ENCODE data around the gene PTPRE.

Gene PTPRE

DNA sequence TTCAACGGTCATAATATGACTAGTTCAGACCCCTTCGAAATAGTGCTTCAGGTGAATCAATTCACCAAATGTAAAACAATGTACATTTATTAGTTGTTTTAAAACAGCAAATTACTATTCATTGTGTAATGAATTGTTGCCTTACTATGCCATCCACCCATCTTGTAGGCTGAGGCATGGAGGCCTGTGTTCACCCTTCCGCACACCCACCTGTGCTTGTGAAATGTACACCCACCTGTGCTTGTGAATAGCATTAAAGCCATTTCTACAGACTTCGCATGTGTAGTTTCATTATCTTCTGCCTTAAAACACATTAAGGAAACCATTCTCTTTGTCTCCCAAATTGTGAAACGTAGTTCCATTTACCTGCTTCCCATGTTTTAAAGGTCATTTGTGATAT lies 31.0 kb upstream of the PTPRE start:
- ChIA-PET POLR2A (no interaction called here), CTCF (no interaction called here)
- no peak for DNase-seq (ENCODE audit: extremely low spot score)
- TF ChIP-seq, protein P1, sequence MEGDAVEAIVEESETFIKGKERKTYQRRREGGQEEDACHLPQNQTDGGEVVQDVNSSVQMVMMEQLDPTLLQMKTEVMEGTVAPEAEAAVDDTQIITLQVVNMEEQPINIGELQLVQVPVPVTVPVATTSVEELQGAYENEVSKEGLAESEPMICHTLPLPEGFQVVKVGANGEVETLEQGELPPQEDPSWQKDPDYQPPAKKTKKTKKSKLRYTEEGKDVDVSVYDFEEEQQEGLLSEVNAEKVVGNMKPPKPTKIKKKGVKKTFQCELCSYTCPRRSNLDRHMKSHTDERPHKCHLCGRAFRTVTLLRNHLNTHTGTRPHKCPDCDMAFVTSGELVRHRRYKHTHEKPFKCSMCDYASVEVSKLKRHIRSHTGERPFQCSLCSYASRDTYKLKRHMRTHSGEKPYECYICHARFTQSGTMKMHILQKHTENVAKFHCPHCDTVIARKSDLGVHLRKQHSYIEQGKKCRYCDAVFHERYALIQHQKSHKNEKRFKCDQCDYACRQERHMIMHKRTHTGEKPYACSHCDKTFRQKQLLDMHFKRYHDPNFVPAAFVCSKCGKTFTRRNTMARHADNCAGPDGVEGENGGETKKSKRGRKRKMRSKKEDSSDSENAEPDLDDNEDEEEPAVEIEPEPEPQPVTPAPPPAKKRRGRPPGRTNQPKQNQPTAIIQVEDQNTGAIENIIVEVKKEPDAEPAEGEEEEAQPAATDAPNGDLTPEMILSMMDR (IDR thresholded peaks at IDR 0.05; ENCODE audit: control extremely low read depth, extremely low read depth, low read depth, missing control alignments): no peak

DNA sequence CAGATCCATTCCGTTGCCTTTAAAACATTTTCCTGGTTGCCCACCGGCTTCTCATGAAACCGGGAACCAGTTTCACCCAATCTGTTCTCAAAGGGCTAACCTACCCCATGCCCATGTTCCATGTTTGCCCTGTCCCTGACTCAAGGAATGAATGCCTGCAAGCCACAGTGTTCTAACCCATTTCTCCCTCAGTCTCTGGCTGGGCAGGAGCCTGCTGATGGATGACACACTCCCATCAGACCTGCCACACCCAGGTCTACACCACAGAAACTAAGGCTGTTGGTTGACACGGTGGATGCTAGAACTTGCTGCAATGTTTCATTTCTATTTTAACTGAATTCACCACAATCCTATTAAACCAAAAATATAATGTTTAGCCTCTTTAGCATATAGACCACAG lies 29.8 kb upstream of the PTPRE start:
- no peak for DNase-seq (ENCODE audit: extremely low spot score)
- TF ChIP-seq, protein P1 (IDR thresholded peaks at IDR 0.05; ENCODE audit: control extremely low read depth, extremely low read depth, low read depth, missing control alignments): no peak
- POLR2A ChIA-PET: no interaction called here
- CTCF ChIA-PET: no interaction called here

DNA sequence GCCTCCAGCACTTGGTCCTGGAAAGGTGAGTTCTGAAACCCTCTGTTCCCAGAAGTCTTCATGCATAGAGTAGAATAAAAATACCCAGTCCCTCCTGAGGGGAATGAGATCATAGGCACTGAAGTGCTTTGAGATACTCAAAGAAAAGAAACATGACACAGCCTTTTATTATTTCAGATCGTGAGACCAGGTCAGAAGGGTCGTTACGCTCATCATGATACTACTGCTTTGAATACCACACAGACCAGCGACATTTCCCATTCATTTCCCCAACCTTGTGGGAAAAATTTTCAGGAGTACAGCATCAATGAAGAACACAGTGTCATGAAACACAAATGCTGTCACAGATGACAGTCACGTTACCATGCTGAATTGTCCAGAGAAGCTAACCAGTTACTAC lies 29.2 kb upstream of the PTPRE start:
- CTCF ChIA-PET: no interaction called here
- TF ChIP-seq, protein P1 (IDR thresholded peaks at IDR 0.05; ENCODE audit: control extremely low read depth, extremely low read depth, low read depth, missing control alignments): no peak
- POLR2A ChIA-PET: no interaction called here
- DNase-seq (ENCODE audit: extremely low spot score): no peak

DNA sequence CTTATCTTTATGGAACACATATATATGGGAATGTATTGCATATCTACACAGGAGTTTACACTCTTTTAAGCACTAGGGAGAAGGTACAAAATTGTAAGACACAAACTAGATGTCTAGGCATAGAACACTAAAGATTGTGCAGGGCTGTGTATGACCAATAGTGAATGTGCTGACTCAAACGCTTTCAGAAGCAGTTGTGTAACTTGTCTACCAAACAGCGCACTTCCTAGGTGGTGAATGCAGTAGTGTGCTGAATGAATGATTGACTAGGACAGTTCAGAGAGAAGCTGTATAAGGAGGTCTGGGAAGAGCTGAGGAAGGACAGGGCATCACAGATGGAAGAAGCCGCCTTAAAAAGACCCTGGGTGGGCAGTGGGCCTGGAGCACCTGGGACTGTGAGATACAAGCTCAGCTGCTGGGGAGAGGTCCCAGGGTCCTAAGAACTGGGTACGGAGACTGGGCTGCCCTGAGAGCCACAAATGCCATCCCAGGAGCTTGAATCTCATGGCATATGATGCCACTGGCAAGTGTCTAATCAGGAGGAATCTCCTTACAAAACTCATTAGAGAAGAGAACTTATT lies 28.3 kb upstream of the PTPRE start:
- no peak for DNase-seq (ENCODE audit: extremely low spot score)
- TF ChIP-seq, protein P1 (IDR thresholded peaks at IDR 0.05; ENCODE audit: control extremely low read depth, extremely low read depth, low read depth, missing control alignments): no peak
- ChIA-PET CTCF (no interaction called here), POLR2A (no interaction called here)

DNA sequence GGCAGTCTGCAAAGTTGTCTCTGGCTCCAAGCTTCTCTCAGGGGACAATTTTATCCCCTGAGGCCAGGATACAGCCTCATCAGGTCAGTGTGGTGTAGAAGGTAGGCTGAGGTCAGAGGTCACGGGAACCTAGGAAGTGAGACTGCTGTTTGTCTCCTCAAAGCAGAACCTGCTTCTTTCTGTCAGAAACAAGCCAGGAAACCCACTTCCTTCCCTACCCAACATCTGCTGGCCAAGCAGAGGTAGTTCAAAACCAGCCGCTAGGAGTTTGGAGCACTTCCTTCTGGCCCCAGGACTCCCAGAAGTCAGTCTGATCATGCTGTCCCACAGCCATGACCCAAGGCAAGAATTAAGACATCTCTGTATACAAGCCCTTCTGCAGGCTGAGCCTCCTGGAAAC lies 26.3 kb upstream of the PTPRE start:
- DNase-seq (ENCODE audit: extremely low spot score): no peak
- CTCF ChIA-PET: no interaction called here
- POLR2A ChIA-PET: no interaction called here
- TF ChIP-seq, protein P1 (IDR thresholded peaks at IDR 0.05; ENCODE audit: control extremely low read depth, extremely low read depth, low read depth, missing control alignments): no peak

DNA sequence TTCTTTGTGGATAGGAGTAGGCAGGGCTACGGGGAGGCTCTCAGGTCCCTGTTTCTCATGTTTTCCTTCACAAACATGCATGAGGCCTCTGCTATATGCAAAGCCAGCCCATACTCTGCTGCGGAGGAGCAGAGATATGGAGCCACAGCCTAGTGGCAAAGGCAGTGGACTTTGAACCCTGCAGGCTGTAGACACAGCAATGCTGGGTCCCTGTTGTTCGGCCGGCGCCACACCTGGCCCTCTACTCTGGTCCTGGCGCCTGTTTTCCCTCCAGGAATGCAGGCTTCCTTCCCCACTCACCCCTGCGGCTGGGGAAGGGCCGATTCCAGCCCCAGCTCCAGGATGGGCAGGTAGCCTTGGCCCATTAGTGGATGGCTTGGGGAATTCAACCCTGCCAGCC lies 25.6 kb upstream of the PTPRE start:
- CTCF ChIA-PET: interaction anchor here (1.1 kb wide), 1 partner anchor 13 kb away, joined by 3 read pairs; no protein-coding TSS in a partner anchor
- POLR2A ChIA-PET: no interaction called here
- DNase-seq (ENCODE audit: extremely low spot score): no peak
- TF ChIP-seq, protein P1 (IDR thresholded peaks at IDR 0.05; ENCODE audit: control extremely low read depth, extremely low read depth, low read depth, missing control alignments): no peak

DNA sequence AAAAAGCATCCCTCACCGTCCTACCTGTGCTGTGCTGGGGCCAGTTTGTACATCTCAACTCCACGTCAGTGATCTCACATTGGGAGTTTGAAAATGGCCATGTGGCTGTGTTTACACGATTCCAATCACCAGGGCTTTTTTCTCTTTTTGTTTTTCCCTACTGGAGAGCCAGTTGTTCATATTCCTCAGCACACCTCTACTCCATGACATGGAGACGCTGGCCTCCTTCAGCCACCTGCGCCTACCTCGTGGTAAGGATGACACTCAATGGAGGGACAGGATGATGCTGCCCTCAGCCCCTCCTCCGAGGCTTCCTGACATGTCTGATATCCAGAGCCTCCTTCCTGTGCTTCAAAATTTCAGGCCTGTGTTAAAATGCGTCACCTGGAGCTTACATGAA lies 24.5 kb upstream of the PTPRE start:
- ChIA-PET CTCF (interaction anchor here (1.0 to 1.4 kb wide), 3 partner anchors 10 to 20 kb away, joined by 3 read pairs; partner anchors contain the start of gene CLRN3), POLR2A (no interaction called here)
- no peak for DNase-seq (ENCODE audit: extremely low spot score)
- TF ChIP-seq, protein P1 (IDR thresholded peaks at IDR 0.05; ENCODE audit: control extremely low read depth, extremely low read depth, low read depth, missing control alignments): no peak
